ENCODE data around the gene RNF222.

DNA sequence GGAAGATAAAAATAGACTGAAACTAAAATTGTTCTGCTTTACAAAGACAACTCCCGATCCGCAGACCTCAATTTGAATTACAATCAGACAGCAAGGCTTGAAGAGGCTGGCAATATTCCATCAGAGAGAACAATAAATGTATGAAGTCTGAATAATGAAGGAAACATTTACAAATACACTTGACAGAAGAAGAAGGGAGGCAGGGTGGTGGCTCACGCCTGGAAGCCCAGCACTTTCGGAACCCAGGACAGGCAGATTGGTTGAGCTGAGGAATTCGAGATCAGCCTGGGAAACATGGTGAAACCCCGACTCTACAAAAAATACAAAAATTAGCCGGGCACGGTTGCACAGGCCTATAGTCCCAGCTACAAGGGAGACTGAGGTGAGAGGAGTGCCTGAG is 43.4 kb downstream of the RNF222 start:
- TF ChIP-seq POLR2A (IDR thresholded peaks at IDR 0.05) = no peak
- TF ChIP-seq, protein P1, sequence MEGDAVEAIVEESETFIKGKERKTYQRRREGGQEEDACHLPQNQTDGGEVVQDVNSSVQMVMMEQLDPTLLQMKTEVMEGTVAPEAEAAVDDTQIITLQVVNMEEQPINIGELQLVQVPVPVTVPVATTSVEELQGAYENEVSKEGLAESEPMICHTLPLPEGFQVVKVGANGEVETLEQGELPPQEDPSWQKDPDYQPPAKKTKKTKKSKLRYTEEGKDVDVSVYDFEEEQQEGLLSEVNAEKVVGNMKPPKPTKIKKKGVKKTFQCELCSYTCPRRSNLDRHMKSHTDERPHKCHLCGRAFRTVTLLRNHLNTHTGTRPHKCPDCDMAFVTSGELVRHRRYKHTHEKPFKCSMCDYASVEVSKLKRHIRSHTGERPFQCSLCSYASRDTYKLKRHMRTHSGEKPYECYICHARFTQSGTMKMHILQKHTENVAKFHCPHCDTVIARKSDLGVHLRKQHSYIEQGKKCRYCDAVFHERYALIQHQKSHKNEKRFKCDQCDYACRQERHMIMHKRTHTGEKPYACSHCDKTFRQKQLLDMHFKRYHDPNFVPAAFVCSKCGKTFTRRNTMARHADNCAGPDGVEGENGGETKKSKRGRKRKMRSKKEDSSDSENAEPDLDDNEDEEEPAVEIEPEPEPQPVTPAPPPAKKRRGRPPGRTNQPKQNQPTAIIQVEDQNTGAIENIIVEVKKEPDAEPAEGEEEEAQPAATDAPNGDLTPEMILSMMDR (IDR thresholded peaks at IDR 0.05) = no peak

Data from lower leg skin (tissue), 3 donors.